LNCaP clone FGC (cell line): ENCODE measurements around the gene PANK4.

Experiments used
- DNase-seq: peaks from one replicate; pipeline ENCODE4 v3.0.0-alpha.2; 2011; ENCODE audit warnings: low read depth
- H3K4me3 ChIP-seq: 2 replicates; pipeline ENCODE4 v1.5.1; 2011; ENCODE audit warnings: mild to moderate bottlenecking, low read depth, low read length, control low read depth
- CTCF ChIP-seq: IDR thresholded peaks from 2 replicates; pipeline ENCODE4 v1.5.1; 2012; ENCODE audit warnings: mild to moderate bottlenecking; ENCODE audit not compliant: control insufficient read depth, insufficient read depth; ENCODE audit errors: extremely low read depth

Gene PANK4

DNA sequence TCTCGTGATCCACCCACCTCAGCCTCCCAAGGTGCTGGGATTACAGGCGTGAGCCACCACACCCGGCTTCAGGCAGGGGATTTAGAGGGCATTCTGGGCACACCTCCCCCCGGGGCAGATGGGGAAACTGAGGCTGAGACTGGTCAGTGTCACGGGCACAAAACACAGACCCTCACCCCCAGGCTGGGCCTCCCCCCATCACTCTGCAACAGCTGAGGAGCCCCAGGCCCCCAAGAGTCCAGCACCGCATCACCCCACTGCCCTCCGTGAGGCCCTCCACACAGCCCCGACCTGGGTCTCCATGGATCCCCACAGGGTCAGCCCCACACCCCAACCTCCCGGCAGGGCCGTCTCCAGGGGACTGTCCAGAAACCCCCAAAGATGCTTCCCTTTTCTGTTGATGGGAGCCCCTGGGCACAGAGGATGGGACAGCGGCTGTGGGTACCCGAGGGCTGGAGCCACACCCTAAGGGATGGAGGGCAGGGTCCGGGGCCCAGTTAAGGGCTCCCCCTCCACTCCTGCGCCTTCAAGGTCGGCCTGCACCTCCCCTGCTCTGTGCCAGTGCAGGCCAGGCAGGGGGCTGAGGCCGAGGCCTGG, 40.8 kb upstream of the PANK4 start:
- DNase-seq, result no peak
- TF ChIP-seq CTCF, result no peak
- H3K4me3 ChIP-seq, result no peak overlapping the region

- no peak overlapping the region for H3K4me3 ChIP-seq
- no peak for TF ChIP-seq CTCF
- no peak for DNase-seq
Observed at GRCh38 chr1:2566101-2567045, 40.0 kb upstream of the PANK4 start.

DNA sequence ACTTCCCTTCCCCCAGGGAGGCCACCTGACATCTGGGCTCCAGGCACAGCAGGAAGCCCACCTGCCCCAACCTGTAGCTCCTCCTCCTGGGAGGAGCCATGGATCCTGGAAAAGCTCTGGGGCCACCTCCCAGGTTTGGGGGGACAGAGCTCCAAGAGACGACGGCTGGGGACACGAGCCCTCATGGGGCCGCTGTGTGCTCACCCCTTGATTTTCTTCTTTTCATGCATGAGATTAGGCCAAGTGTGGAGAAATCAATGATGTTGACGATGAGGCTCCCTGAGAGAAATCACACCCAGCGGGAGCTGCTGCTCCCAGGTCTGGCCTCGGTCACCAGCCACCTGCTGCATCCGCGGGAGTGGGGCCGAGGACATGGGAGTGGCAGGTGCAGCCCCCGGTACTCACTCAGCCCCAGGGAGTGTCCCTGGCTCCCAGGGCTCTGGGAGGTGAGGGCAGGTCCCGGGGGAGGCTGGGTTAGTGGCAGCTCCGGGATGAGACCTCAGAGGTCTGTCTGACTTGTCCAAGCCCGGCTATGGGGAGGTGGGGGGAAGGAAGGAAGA, 38.5 kb upstream of the PANK4 start:
- no peak for DNase-seq
- no peak overlapping the region for H3K4me3 ChIP-seq
- TF ChIP-seq CTCF, result no peak

- H3K4me3 ChIP-seq, result no peak overlapping the region
- DNase-seq, result no peak
- TF ChIP-seq CTCF, result no peak
Observed at GRCh38 chr1:2564006-2564814, 37.8 kb upstream of the PANK4 start.

DNA sequence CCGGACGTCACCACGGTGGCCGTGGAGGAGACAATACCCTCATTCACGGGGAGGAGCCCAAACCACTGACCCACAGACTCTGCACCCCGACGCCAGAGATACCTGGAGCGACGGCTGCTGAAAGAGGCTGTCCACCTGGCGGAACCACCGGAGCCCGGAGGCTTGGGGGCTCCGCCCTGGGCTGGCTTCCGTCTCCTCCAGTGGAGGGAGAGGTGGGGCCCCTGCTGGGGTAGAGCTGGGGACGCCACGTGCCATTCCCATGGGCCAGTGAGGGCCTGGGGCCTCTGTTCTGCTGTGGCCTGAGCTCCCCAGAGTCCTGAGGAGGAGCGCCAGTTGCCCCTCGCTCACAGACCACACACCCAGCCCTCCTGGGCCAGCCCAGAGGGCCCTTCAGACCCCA, 36.8 kb upstream of the PANK4 start:
- DNase-seq, result no peak
- no peak for TF ChIP-seq CTCF
- H3K4me3 ChIP-seq, result no peak overlapping the region
